GM12878 (cell line): Measurements from ENCODE around the gene GIMD1. TPM values are rescaled to one million over a fixed set of nuclear protein-coding genes. Genes with fewer than 3 reads are reported as not detected.

Experiments used
- BMI1 ChIP-seq: fragments of 450-650 bp; IDR thresholded peaks from 2 replicates; pipeline ENCODE4 v1.6.1; 2016; ENCODE audit warnings: mild to moderate bottlenecking, moderate library complexity, borderline replicate concordance
- DPF2 ChIP-seq: fragments of 450-650 bp; IDR thresholded peaks from 2 replicates; pipeline ENCODE4 v1.6.1; 2017; ENCODE audit warnings: mild to moderate bottlenecking
- POLR2A ChIP-seq: IDR thresholded peaks from 2 replicates; pipeline ENCODE4 v1.6.1; 2011; ENCODE audit warnings: low read depth, mild to moderate bottlenecking, low read length
- SIN3A ChIP-seq: IDR thresholded peaks from 2 replicates; pipeline ENCODE4 v1.6.1; 2012; ENCODE audit warnings: low read depth, low read length, improper control_type of control experiment
- SMAD1 ChIP-seq: fragments of 450-650 bp; IDR thresholded peaks from 2 replicates; pipeline ENCODE4 v1.6.1; 2018; ENCODE audit warnings: mild to moderate bottlenecking, low read depth; ENCODE audit not compliant: partially characterized antibody
- TARDBP ChIP-seq: IDR thresholded peaks from 2 replicates; pipeline ENCODE4 v1.6.1; 2016; ENCODE audit warnings: borderline replicate concordance
- polyA plus RNA-seq, 11 experiments: library from polyadenylated mRNA; depleted of rRNA in 4 of 11; unstranded in 6 of 11; stranded (reverse) in 5 of 11; fragments of >200 nt; fragmentation: Nextera tagmentation in 4 of 11; fragmentation: Illumina TruSeq in 1 of 11; extraction: Ambion mirVana in 4 of 11; extraction: Trizol in 1 of 11; gene quantifications; 1 replicate in 1 of 11; 2 replicates in 10 of 11; pipeline versions ENCODE4 v1.2.1 to v1.2.3, GENCODE V29; 2011 to 2016; ENCODE audit warnings: inconsistent platforms in 2 of 11, missing spikeins in 2 of 11, low read depth in 1 of 11
- total RNA-seq, 4 experiments: library from RNA; depleted of rRNA in 3 of 4; stranded (reverse); fragments of >200 nt in 3 of 4; fragmentation: Illumina TruSeq in 1 of 4; extraction: Trizol in 1 of 4; gene quantifications; 2 replicates each; pipeline versions ENCODE4 v1.2.1 to v1.2.3, GENCODE V29; 2013 to 2021
- TF ChIP-seq, protein P1 (sequence below): fragments of 450-650 bp; IDR thresholded peaks from 2 replicates; pipeline ENCODE4 v1.6.1; 2018; ENCODE audit warnings: borderline replicate concordance, mild to moderate bottlenecking; ENCODE audit not compliant: partially characterized antibody
- TF ChIP-seq, protein P2 (sequence below): fragments of 450-650 bp; IDR thresholded peaks from 2 replicates; pipeline ENCODE4 v1.6.1; 2016; ENCODE audit warnings: mild to moderate bottlenecking, moderate library complexity, borderline replicate concordance

GIMD1 gene
- total and polyA plus RNA-seq, 10 of the 15 experiments (the other 5 are each of a cell fraction or from before 2014, with no cell fraction given), result 0.14 TPM; not detected in 9

- TF ChIP-seq, protein P1, sequence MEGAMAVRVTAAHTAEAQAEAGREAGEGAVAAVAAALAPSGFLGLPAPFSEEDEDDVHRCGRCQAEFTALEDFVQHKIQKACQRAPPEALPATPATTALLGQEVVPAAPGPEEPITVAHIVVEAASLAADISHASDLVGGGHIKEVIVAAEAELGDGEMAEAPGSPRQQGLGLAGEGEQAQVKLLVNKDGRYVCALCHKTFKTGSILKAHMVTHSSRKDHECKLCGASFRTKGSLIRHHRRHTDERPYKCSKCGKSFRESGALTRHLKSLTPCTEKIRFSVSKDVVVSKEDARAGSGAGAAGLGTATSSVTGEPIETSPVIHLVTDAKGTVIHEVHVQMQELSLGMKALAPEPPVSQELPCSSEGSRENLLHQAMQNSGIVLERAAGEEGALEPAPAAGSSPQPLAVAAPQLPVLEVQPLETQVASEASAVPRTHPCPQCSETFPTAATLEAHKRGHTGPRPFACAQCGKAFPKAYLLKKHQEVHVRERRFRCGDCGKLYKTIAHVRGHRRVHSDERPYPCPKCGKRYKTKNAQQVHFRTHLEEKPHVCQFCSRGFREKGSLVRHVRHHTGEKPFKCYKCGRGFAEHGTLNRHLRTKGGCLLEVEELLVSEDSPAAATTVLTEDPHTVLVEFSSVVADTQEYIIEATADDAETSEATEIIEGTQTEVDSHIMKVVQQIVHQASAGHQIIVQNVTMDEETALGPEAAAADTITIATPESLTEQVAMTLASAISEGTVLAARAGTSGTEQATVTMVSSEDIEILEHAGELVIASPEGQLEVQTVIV, result no peak
- TF ChIP-seq DPF2 (no peak), BMI1 (no peak), TARDBP (no peak), SIN3A (no peak), POLR2A (no peak), SMAD1 (no peak)
- TF ChIP-seq, protein P2, sequence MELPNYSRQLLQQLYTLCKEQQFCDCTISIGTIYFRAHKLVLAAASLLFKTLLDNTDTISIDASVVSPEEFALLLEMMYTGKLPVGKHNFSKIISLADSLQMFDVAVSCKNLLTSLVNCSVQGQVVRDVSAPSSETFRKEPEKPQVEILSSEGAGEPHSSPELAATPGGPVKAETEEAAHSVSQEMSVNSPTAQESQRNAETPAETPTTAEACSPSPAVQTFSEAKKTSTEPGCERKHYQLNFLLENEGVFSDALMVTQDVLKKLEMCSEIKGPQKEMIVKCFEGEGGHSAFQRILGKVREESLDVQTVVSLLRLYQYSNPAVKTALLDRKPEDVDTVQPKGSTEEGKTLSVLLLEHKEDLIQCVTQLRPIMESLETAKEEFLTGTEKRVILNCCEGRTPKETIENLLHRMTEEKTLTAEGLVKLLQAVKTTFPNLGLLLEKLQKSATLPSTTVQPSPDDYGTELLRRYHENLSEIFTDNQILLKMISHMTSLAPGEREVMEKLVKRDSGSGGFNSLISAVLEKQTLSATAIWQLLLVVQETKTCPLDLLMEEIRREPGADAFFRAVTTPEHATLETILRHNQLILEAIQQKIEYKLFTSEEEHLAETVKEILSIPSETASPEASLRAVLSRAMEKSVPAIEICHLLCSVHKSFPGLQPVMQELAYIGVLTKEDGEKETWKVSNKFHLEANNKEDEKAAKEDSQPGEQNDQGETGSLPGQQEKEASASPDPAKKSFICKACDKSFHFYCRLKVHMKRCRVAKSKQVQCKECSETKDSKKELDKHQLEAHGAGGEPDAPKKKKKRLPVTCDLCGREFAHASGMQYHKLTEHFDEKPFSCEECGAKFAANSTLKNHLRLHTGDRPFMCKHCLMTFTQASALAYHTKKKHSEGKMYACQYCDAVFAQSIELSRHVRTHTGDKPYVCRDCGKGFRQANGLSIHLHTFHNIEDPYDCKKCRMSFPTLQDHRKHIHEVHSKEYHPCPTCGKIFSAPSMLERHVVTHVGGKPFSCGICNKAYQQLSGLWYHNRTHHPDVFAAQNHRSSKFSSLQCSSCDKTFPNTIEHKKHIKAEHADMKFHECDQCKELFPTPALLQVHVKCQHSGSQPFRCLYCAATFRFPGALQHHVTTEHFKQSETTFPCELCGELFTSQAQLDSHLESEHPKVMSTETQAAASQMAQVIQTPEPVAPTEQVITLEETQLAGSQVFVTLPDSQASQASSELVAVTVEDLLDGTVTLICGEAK, result no peak
These were observed 4.3 kb downstream of the GIMD1 start (continued) for GRCh38 chr4:106364282-106364681.
